Head of caudate nucleus (tissue), 42 donors: ENCODE measurements around the gene TNFAIP8L3.

Experiments
- DNase-seq, 42 donors: peaks; one replicate each; pipeline versions ENCODE4 v3.0.0 to v3.0.0-alpha.2; 2020 to 2021; ENCODE audit warnings: mixed read lengths in 7 of 42
- intact Hi-C: fragments of 100-400 bp; cut with DNase I; formaldehyde crosslinking; loops from one replicate; pipeline ENCODE4 v1.15.0; 2022

Gene TNFAIP8L3

DNA sequence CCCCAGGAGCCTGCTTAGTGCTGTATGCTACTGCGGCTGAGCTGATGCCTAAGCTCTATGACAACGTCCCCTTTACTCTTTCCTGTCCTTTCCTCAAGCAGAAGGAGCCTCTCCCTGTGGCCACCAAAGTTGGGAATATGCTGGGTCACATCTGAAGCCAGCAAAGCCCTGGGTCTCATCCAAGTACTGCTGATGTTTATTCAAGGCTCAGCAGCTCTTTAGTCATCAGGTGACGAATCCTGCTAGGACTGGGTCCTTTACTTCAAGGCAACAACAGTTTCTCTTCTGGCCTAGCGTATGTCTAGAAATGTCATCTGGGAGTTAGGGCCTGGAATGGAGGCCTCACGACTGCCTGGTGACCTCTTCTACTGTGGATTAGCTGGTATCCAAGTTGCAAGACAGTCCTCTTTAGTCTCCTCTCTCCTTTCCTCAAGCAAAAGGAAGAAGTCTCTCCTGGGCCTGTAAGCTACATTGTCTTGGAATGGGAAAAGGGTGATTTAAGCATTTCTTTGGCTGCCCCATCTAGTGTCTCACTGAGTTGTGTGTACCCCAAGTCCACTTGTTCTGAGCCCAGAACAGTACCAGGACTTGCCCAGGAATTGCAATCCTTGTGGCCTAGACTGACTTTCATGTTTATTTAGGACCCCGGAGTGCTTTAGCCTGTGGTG is 63.9 kb downstream of the TNFAIP8L3 start:
- peak in 2 of 42 donors; percentile 18 to 25 for DNase-seq
- intact Hi-C loops = no loop called here

- intact Hi-C loops = no loop called here
- DNase-seq = no peak
Observed at GRCh38 chr15:51025454-51025846, 69.3 kb downstream of the TNFAIP8L3 start.

DNA sequence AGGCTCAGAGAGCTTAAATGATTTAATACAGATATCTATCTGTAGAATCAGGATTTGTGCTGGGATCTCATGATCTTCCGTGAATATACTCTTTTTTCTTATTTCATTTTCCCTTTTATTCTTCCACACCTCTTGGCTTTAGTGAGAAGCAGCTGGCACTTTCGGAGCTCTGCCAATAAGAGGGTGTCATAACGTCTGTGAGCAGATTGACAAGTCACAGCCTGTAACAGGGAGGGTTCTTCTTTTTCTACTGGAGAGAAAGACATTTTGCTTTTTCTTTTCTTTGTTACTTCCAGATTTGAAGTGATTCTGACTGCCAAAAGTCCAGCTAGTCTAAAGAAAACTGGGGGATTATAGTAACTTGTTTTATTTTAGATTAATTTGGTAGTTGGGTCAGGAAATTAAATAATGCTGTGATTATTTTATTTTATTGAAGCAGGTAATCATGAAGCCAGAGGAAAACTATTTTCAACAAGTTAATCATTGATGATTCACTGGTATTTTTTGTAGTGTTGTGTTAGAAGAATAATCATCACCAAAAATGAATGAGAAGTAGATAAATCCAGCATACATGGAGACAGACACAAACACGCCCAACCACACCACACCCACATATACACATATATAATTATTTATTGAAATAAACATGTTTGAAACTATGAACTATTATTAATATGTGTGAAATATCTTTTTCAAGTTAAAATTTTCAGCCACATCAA is 69.8 kb downstream of the TNFAIP8L3 start:
- DNase-seq = peak in 1 of 42 donors; percentile 12
- intact Hi-C loops = no loop called here

DNA sequence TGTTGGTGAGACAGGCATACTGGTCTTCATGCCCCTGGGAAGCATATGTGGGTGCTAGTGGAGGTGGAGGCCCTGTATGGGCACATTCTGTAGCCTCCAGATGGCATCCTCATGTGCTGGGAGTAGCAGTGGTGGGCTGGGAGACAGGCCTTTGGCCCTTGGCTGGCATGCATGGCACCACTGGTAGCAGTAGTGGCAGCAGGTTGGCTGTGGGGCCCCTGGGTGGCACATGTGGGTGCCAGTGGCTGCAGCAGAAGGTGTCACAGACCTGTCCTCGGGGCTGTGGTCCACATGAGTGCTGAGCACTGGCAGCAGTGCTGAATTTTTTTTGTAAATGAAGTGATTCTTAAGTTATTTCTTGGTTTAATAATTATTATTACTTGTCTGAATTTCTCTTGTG is 71.2 kb downstream of the TNFAIP8L3 start:
- DNase-seq = no peak
- intact Hi-C loops = no loop called here

DNA sequence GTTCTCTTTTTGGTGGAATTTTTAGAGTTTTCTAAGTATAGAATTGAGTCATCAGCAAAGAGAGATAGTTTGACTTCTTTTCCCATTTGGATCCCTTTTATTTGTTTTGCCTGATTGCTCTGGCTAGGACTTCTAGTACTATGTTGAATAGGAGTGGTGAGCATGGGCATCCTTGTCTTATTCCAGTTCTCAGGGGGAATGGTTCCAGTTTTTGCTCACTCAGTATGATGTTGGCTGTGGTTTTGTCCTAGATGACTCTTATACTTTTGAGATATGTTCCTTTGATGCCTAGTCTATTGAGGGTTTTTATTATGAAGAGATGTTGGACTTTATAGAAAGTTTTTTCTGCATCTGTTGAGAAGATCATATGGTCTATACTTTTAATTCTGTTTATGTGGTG is 72.5 kb downstream of the TNFAIP8L3 start:
- intact Hi-C loops = no loop called here
- DNase-seq = no peak

GRCh38 chr15:51016615-51017014 is 78.1 kb downstream of the TNFAIP8L3 start:
- DNase-seq = no peak
- intact Hi-C loops = no loop called here

DNA sequence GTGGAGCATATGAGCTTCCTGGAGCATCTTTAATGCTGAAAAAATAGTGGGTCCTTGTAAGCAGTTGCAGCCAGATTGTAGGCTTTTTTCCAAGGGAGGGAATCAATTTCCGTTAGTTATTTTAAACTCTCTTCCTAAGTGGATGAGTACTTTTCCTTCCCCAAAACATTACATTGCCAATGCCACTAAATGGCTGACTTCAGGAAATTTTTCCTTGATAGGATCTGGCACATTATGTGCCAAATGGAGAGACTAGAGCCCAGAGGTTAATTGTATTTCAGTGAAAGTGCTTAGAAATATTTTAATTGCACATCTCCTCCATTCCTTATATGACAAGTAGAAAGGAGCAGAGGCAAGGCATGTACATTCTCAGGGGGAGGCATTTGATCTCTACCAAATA is 83.5 kb downstream of the TNFAIP8L3 start:
- DNase-seq = no peak
- intact Hi-C loops = no loop called here

DNA sequence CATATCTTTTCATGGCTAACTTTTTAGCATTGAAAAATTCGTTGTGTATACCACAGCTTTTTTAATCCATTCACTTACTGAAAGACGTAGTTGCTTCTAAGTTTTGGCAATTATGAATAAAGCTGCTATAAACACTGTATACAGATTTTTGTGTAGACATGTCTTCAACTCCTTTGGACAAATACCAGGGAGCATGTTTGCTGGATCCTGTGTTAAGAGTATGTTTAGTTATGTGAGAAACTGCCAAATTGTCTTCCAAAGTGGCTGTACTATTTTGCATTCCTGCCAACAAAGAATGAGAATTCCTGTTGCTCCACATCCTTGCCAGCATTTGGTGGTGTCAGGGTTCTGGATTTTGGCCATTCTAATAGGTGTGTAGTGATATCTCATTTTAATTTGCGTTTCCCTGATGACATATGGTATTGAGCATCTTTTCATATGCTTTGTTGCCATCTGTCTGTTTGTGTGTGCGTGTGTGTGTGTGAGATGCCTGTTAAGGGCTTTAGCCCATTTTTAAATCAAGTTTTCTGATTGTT is 87.5 kb downstream of the TNFAIP8L3 start:
- intact Hi-C loops = no loop called here
- DNase-seq = no peak
